ENCODE measurements around the gene UQCR11. TPM values are rescaled to one million over a fixed set of nuclear protein-coding genes. Genes with fewer than 3 reads are reported as not detected.

UQCR11 gene
- total and polyA plus RNA-seq, 2 of the 8 experiments (the other 6 are each of a cell fraction or from before 2014, with no cell fraction given), result 162 to 171 TPM

DNA sequence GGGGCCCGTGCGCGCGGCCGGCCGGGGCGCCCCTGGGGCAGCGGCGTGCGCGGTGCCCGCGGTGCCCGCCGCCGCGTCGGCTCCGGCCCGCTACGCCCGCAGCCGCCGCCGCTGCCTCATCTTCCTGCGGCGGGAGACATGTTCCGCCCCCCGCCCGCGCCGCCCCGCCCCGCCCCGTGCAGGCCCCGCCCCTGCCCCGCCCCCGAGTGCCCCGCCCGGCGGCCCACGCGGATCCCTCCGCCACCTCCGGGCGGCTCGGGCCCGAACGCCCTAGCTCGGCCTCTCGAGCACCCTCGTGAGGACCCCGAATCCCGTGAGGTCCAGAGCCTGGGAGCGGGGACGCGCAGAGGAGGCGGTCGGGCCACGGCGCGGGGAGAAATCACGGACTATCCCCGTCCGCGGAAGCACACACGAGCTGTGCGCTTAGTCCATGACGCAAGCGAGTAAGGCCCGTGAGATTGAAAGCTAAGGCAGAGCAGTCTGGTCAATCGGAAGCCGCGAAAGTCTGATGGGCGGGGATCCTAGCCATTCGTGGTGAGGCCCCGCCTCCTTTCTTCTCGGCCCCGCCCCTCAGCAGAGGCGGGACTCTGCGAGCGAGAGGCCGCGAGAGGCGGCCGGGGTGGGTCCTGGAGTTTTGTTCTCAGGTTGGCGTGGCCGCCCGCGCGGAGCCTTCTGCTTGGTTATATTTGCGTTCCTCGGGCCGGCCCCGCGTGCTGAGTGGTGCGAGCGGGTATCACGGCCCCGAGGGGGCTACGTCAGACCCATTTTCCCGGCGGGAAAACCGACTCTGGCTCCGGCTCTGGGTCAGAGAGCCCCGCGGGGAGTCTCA lies 47.4 kb upstream of the UQCR11 start, which contains the start of gene TCF3:
TCF3 (minus strand) TSS at position 145 of the 829 bp plus-strand sequence. CDS start 2,367 bp downstream, outside the sequence.
- Histone ChIP-seq H3K14ac (ENCODE audit: insufficient read length) (no peak within 1 kb of the TSS), H2BK120ac (replicated peaks; ENCODE audit: low read depth, low read length) (peak within 1 kb of the TSS; percentile 99), H4K91ac (replicated peaks; ENCODE audit: insufficient read length, low read length) (peak within 1 kb of the TSS; percentile 100), H2BK12ac (ENCODE audit: low read depth, low read length) (0 out of 2 replicates have a peak within 1 kb of the TSS, but pooled peaks have one; percentile 75), H3K4ac (replicated peaks; ENCODE audit: insufficient read length, low read depth, low read length) (peak within 1 kb of the TSS; percentile 94), H2BK20ac (ENCODE audit: low read length) (peak within 1 kb of the TSS; percentile 75; the same call in 1 of the 2 replicates), H3K9ac (replicated peaks in 1 of 4; ENCODE audit: extremely low read depth in 1 of 4, low read depth in 3 of 4, low read length in 3 of 4) (peak within 1 kb of the TSS; percentile 98 to 100 (median 100)), H4K5ac (ENCODE audit: insufficient read length, low read depth, low read length) (peak within 1 kb of the TSS; percentile 100), H3K4me3 (ENCODE audit: extremely low read depth in 1 of 4, insufficient read depth in 2 of 4, low read depth in 3 of 4, low read length in 4 of 4) (peak within 1 kb of the TSS; percentile 69 to 84 (median 74)), H3K79me2 (ENCODE audit: control insufficient read depth in 1 of 2, insufficient read depth in 2 of 2, low read length in 2 of 2) (peaks cover 0 to 38% of the 10 kb centered on the region in 2 experiments; a peak in 3 of 4 replicates), H3K79me1 (ENCODE audit: low read depth, low read length) (peaks cover 9% of the 10 kb centered on the region), H2BK5ac (ENCODE audit: low read depth, low read length) (peak within 1 kb of the TSS; percentile 100), H3K27me3 (replicated peaks in 1 of 4; ENCODE audit: control insufficient read depth in 3 of 4, extremely low read depth in 1 of 4, insufficient read depth in 3 of 4, low read length in 3 of 4) (no peaks in the 10 kb centered on the region; a peak in 1 of 7 replicates), H4K20me1 (replicated peaks in 1 of 2; ENCODE audit: control insufficient read depth in 1 of 2, insufficient read depth in 2 of 2, low read length in 2 of 2) (peaks cover 6 to 9% of the 10 kb centered on the region in 2 experiments), H3K4me2 (ENCODE audit: insufficient read depth in 1 of 2, low read depth in 2 of 2, low read length in 2 of 2) (peak within 1 kb of the TSS; percentile 72 to 78), H4K8ac (ENCODE audit: extremely low read depth, insufficient read depth, low read length) (peak within 1 kb of the TSS; percentile 100), H3K27ac (ENCODE audit: low read depth, low read length) (peak within 1 kb of the TSS; percentile 100), H3K36me3 (ENCODE audit: control insufficient read depth in 2 of 4, insufficient read depth in 4 of 4, low read length in 3 of 4) (peaks cover 12 to 25% (median 18%) of the 10 kb centered on the region in 4 experiments; a peak in 7 of 8 replicates), H2BK15ac (ENCODE audit: low read length) (no peak within 1 kb of the TSS), H3K18ac (ENCODE audit: extremely low read depth, low read length) (peak within 1 kb of the TSS; percentile 99), H2AK5ac (ENCODE audit: low read depth, low read length) (no peak within 1 kb of the TSS), H3K56ac (replicated peaks; ENCODE audit: insufficient read length, low read depth, low read length) (peak within 1 kb of the TSS; percentile 99), H3K9me3 (ENCODE audit: insufficient read depth in 2 of 2, low read depth in 1 of 2, low read length in 1 of 2) (no peaks in the 10 kb centered on the region), H3K4me1 (replicated peaks in 1 of 4; ENCODE audit: control insufficient read depth in 3 of 4, insufficient read depth in 4 of 4, low read length in 3 of 4) (peaks cover 0 to 20% (median 4%) of the 10 kb centered on the region in 4 experiments; a peak in 6 of 7 replicates), H3K23me2 (ENCODE audit: low read depth, low read length) (peaks cover 6% of the 10 kb centered on the region; the same call in 1 of the 2 replicates), H2AFZ (ENCODE audit: low read length) (peak within 1 kb of the TSS; percentile 99; the same call in 1 of the 2 replicates), H3K23ac (ENCODE audit: insufficient read length) (no peak within 1 kb of the TSS)
- 1% methylated on average over 59 of the region's 107 CpGs; no CpG with 5 or more reads in 1 of the 2 experiments for WGBS, 2 experiments (ENCODE audit: extremely low coverage in 1 of 2, insufficient coverage in 1 of 2, insufficient read length in 1 of 2, insufficient replicate concordance in 2 of 2, low coverage in 1 of 2, low lambda C conversion rate in 2 of 2, missing lambda C conversion rate in 1 of 2)
- peak; percentile 45 for FAIRE-seq
- peak; percentile 98 for DNase-seq (ENCODE audit: low read depth in 1 of 2, low spot score in 2 of 2)
- ChIA-PET CTCF (ENCODE audit: partially characterized antibody) (interaction anchor here (0.9 to 1.3 kb wide), 2 partner anchors 27 to 131 kb away, joined by 3 read pairs; no protein-coding TSS in a partner anchor), POLR2A (ENCODE audit: partially characterized antibody) (interaction anchor here (0.7 to 4.6 kb wide), 15 partner anchors 9 to 213 kb away, joined by 3 to 27 read pairs (median 4); no protein-coding TSS in a partner anchor)
- TF ChIP-seq YY1 (IDR thresholded peaks at IDR 0.05; ENCODE audit: low read depth, low read length), result no peak
- TF ChIP-seq CREB1 (IDR thresholded peaks at IDR 0.05), result peak; percentile 94
- peak; percentile 77 for TF ChIP-seq TAF1 (IDR thresholded peaks at IDR 0.05; ENCODE audit: low read depth, low read length)
- peak; percentile 79 for TF ChIP-seq KDM4A (IDR thresholded peaks at IDR 0.05; ENCODE audit: low read depth, low read length, severe bottlenecking)
- TF ChIP-seq, protein P1, sequence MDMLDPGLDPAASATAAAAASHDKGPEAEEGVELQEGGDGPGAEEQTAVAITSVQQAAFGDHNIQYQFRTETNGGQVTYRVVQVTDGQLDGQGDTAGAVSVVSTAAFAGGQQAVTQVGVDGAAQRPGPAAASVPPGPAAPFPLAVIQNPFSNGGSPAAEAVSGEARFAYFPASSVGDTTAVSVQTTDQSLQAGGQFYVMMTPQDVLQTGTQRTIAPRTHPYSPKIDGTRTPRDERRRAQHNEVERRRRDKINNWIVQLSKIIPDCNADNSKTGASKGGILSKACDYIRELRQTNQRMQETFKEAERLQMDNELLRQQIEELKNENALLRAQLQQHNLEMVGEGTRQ (IDR thresholded peaks at IDR 0.05; ENCODE audit: low read length), result no peak
- TF ChIP-seq SAP30 (IDR thresholded peaks at IDR 0.05; ENCODE audit: insufficient read depth, insufficient replicate concordance, low read length), result no peak
- peak; percentile 99 for TF ChIP-seq SP1 (IDR thresholded peaks at IDR 0.05; ENCODE audit: low read depth, low read length)
- 0 out of 2 replicates have a peak, but pooled peaks have one; percentile 13 for TF ChIP-seq POLR2AphosphoS5 (IDR thresholded peaks at IDR 0.05; ENCODE audit: low read depth, low read length)
- TF ChIP-seq SIN3A (conservative IDR thresholded peaks at IDR 0.05 in 1 of 2, IDR thresholded peaks at IDR 0.05 in 1 of 2; ENCODE audit: low read depth in 1 of 2, low read length in 2 of 2), result peak in 1 of 2 experiments; percentile 23; a peak in 1 of 4 replicates
- TF ChIP-seq HDAC6 (IDR thresholded peaks at IDR 0.05; ENCODE audit: low read depth, low read length), result no peak
